ENCODE data around the gene KLK15. TPM values are rescaled to one million over a fixed set of nuclear protein-coding genes. Genes with fewer than 3 reads are reported as not detected.

KLK15 gene
- total RNA-seq, 1 donor from 2014 or later = not detected

GRCh38 chr19:50832666-50833065 lies 708 bp downstream of the KLK15 start:
- peaks cover 4% of the 10 kb centered on the region for H3K4me1 Mint-ChIP-seq (ENCODE audit: low read depth)
- H3K27me3 Mint-ChIP-seq = peaks cover 50% of the 10 kb centered on the region
- H3K4me3 Mint-ChIP-seq (ENCODE audit: low read depth) = no peak overlapping the region
- DNase-seq (ENCODE audit: low spot score, unreplicated experiment) = no peak
- no peak overlapping the region for H3K27ac Mint-ChIP-seq
- no peaks in the 10 kb centered on the region for H3K9me3 Mint-ChIP-seq (ENCODE audit: low read depth)
- no peaks in the 10 kb centered on the region for H3K36me3 Mint-ChIP-seq (ENCODE audit: insufficient read depth)
- no peak for TF ChIP-seq CTCF (IDR thresholded peaks at IDR 0.05; ENCODE audit: unreplicated experiment)

- H3K4me3 Mint-ChIP-seq (ENCODE audit: low read depth) = no peak overlapping the region
- peaks cover 52% of the 10 kb centered on the region for H3K27me3 Mint-ChIP-seq
- H3K36me3 Mint-ChIP-seq (ENCODE audit: insufficient read depth) = no peaks in the 10 kb centered on the region
- H3K4me1 Mint-ChIP-seq (ENCODE audit: low read depth) = no peaks in the 10 kb centered on the region
- no peak for DNase-seq (ENCODE audit: low spot score, unreplicated experiment)
- no peak overlapping the region for H3K27ac Mint-ChIP-seq
- no peak for TF ChIP-seq CTCF (IDR thresholded peaks at IDR 0.05; ENCODE audit: unreplicated experiment)
- peaks cover 6% of the 10 kb centered on the region for H3K9me3 Mint-ChIP-seq (ENCODE audit: low read depth)
These were observed 2.4 kb downstream of the KLK15 start for GRCh38 chr19:50831026-50831396.

GRCh38 chr19:50830266-50831025 lies 2.9 kb downstream of the KLK15 start:
- Mint-ChIP-seq H3K36me3 (ENCODE audit: insufficient read depth) (no peaks in the 10 kb centered on the region), H3K4me1 (ENCODE audit: low read depth) (no peaks in the 10 kb centered on the region), H3K9me3 (ENCODE audit: low read depth) (peaks cover 8% of the 10 kb centered on the region), H3K27me3 (peaks cover 55% of the 10 kb centered on the region), H3K27ac (no peak overlapping the region), H3K4me3 (ENCODE audit: low read depth) (no peak overlapping the region)
- TF ChIP-seq CTCF (IDR thresholded peaks at IDR 0.05; ENCODE audit: unreplicated experiment) = no peak
- no peak for DNase-seq (ENCODE audit: low spot score, unreplicated experiment)

GRCh38 chr19:50829801-50830200 lies 3.6 kb downstream of the KLK15 start:
- no peak for TF ChIP-seq CTCF (IDR thresholded peaks at IDR 0.05; ENCODE audit: unreplicated experiment)
- Mint-ChIP-seq H3K4me1 (ENCODE audit: low read depth) (no peaks in the 10 kb centered on the region), H3K9me3 (ENCODE audit: low read depth) (peaks cover 8% of the 10 kb centered on the region), H3K27me3 (peaks cover 59% of the 10 kb centered on the region), H3K4me3 (ENCODE audit: low read depth) (no peak overlapping the region), H3K27ac (peak overlapping the region; percentile 42), H3K36me3 (ENCODE audit: insufficient read depth) (no peaks in the 10 kb centered on the region)
- DNase-seq (ENCODE audit: low spot score, unreplicated experiment) = no peak

GRCh38 chr19:50827476-50827875 lies 5.9 kb downstream of the KLK15 start:
- DNase-seq (ENCODE audit: low spot score, unreplicated experiment) = no peak
- Mint-ChIP-seq H3K36me3 (ENCODE audit: insufficient read depth) (no peaks in the 10 kb centered on the region), H3K27me3 (peaks cover 58% of the 10 kb centered on the region), H3K4me3 (ENCODE audit: low read depth) (no peak overlapping the region), H3K27ac (no peak overlapping the region), H3K9me3 (ENCODE audit: low read depth) (peaks cover 8% of the 10 kb centered on the region), H3K4me1 (ENCODE audit: low read depth) (no peaks in the 10 kb centered on the region)
- TF ChIP-seq CTCF (IDR thresholded peaks at IDR 0.05; ENCODE audit: unreplicated experiment) = no peak
